Left ventricle myocardium inferior (tissue), 1 donor: ENCODE measurements around the gene POLR2L. TPM values are rescaled to one million over a fixed set of nuclear protein-coding genes. Genes with fewer than 3 reads are reported as not detected.

ENCODE experiments used
- DNase-seq: peaks from one replicate; pipeline ENCODE4 v3.0.0-alpha.2; 2020
- H3K27ac ChIP-seq: fragments of 200-600 bp; replicated peaks from 2 replicates; pipeline ENCODE4 v1.8.0; 2021
- H3K27me3 ChIP-seq: fragments of 200-600 bp; 2 replicates; pipeline ENCODE4 v1.8.0; 2021; ENCODE audit warnings: low read depth
- H3K36me3 ChIP-seq: fragments of 200-600 bp; 2 replicates; pipeline ENCODE4 v1.8.0; 2021
- H3K4me1 ChIP-seq: fragments of 200-600 bp; 2 replicates; pipeline ENCODE4 v1.8.0; 2021
- H3K4me3 ChIP-seq: fragments of 200-600 bp; 2 replicates; pipeline ENCODE4 v1.8.0; 2021; ENCODE audit warnings: mild to moderate bottlenecking, moderate library complexity
- H3K9me3 ChIP-seq: fragments of 200-600 bp; replicated peaks from 2 replicates; pipeline ENCODE4 v1.8.0; 2021
- CTCF ChIP-seq: fragments of 200-600 bp; IDR thresholded peaks from 2 replicates; pipeline ENCODE4 v1.8.0; 2021; ENCODE audit warnings: antibody characterized with exemption, mild to moderate bottlenecking, borderline replicate concordance
- intact Hi-C: fragments of 100-400 bp; cut with micrococcal nuclease; formaldehyde crosslinking; loops from one replicate; pipeline ENCODE4 v1.11.0; 2022
- total RNA-seq: library from RNA; stranded (reverse); fragmentation: NEBNext Ultra II Directional; extraction: Animal tissue kit (Norgen Biotek cat#: 25700); gene quantifications from one replicate; pipeline ENCODE4 v1.2.1, GENCODE V29; 2021
- donor health status: DM: no; HTN: yes; CAD: no; lungs with severe emphysema.

Gene POLR2L
- total RNA-seq, 1 donor from 2014 or later, result 226 TPM

DNA sequence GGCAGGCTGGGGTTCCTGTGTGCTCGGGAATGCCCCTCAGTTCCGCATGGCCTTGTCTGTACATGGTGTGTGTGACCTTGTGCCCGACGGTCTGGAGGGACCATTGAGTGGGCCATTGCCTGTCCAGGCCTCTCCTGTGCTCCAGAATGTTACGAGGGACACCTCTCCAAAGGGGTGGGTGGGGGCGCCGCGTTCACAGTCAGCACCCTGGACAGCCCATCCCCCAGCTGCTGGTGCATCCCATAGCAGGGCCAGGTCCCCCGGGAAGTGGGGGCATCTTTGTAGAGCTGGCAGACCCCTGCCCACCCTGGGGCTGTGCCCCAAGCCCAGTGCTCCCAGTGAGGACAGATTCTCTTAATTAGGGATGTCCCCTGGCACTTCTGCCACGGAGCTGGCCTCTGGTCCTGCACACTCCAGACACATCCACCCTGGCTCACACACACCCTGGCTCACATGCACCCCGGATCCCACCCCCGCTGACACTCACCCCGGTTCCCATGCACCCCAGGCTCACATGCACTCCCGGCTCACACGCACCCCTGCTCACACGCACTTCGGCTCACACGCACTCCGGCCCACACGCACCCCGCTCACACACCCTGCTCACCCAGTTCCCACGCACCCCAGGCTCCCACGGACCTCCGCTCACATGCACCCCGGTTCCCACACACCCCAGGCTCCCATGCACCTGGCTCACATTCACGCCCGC, 15.9 kb upstream of the POLR2L start:
- intact Hi-C loops, result no loop called here
- H3K4me1 ChIP-seq, result peaks cover 73% of the 10 kb centered on the region

DNA sequence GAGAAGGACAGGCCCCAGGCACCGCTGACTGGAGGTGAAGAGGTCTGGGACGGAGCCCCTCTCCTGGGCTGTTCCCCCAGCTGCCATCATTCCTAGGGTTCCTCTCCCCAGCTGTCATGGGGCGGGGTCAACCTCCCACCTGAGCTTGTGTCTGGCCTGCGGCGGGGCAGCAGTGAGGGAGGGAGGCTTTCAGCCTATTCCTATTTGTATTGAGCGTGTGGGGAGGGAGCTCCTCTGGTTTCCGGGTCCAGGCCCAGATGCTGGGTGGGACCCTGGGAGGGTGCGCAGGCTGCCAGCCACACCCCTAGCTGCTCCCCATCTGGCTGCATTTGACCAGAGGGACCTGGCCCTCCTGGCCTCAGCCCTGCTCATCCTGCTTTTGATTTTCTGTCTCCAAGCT, 14.1 kb upstream of the POLR2L start:
- Histone ChIP-seq H3K27ac (peak overlapping the region; percentile 5), H3K4me1 (peaks cover 79% of the 10 kb centered on the region), H3K4me3 (no peak overlapping the region), H3K9me3 (no peaks in the 10 kb centered on the region), H3K27me3 (no peaks in the 10 kb centered on the region), H3K36me3 (no peaks in the 10 kb centered on the region)
- intact Hi-C loops, result no loop called here
- TF ChIP-seq CTCF, result no peak
- no peak for DNase-seq

More for the DNA sequence above, 15.9 kb upstream of the POLR2L start:
- TF ChIP-seq CTCF, result no peak
- Histone ChIP-seq H3K9me3 (no peaks in the 10 kb centered on the region), H3K36me3 (peaks cover 7% of the 10 kb centered on the region), H3K27me3 (no peaks in the 10 kb centered on the region), H3K27ac (no peak overlapping the region), H3K4me3 (no peak overlapping the region)
- no peak for DNase-seq

DNA sequence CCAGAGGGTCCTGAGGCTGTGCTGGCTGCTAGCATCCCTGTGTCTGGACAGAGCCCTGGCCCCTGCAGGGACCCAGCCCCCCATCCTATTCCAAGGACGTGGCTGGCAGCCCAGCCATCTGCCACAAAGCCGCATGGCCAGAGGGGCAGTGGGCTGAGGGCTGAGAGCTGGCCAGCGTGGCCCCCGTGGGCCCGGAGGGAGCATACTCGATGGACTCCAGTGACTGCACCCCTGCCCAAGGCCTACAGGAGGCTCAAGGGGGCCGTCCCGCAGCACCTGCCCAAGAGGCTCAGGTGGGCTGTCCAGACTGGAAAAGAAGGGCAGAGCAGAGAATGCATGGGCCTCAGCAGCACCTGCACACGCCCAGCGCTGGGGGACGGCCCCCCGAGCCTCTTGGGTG, 13.5 kb upstream of the POLR2L start:
- no peak for DNase-seq
- no peaks in the 10 kb centered on the region for H3K9me3 ChIP-seq
- H3K4me3 ChIP-seq, result no peak overlapping the region
- intact Hi-C loops, result no loop called here
- no peak for TF ChIP-seq CTCF
- no peaks in the 10 kb centered on the region for H3K27me3 ChIP-seq
- peaks cover 82% of the 10 kb centered on the region for H3K4me1 ChIP-seq
- no peaks in the 10 kb centered on the region for H3K36me3 ChIP-seq
- no peak overlapping the region for H3K27ac ChIP-seq

DNA sequence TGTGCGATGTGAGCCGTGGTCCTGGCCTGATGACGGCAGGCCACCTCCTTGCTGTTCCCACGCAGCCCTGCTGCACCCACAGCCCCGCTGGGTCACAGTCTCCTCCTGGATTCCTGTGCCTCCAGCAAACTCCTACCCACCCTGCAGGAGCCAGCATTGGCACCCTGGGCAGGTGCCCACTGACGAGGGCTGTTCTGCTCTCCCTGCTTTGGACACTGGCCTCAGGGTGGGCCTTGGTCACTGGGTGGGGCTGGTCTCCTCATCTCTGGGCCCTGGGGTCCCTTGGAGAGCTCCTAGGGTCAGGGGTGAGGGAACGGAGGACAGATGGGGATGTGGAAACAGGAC, 13.0 kb upstream of the POLR2L start:
- Histone ChIP-seq H3K27ac (no peak overlapping the region), H3K9me3 (no peaks in the 10 kb centered on the region), H3K27me3 (no peaks in the 10 kb centered on the region), H3K4me1 (peaks cover 82% of the 10 kb centered on the region), H3K4me3 (no peak overlapping the region), H3K36me3 (no peaks in the 10 kb centered on the region)
- DNase-seq, result no peak
- intact Hi-C loops, result no loop called here
- TF ChIP-seq CTCF, result no peak

DNA sequence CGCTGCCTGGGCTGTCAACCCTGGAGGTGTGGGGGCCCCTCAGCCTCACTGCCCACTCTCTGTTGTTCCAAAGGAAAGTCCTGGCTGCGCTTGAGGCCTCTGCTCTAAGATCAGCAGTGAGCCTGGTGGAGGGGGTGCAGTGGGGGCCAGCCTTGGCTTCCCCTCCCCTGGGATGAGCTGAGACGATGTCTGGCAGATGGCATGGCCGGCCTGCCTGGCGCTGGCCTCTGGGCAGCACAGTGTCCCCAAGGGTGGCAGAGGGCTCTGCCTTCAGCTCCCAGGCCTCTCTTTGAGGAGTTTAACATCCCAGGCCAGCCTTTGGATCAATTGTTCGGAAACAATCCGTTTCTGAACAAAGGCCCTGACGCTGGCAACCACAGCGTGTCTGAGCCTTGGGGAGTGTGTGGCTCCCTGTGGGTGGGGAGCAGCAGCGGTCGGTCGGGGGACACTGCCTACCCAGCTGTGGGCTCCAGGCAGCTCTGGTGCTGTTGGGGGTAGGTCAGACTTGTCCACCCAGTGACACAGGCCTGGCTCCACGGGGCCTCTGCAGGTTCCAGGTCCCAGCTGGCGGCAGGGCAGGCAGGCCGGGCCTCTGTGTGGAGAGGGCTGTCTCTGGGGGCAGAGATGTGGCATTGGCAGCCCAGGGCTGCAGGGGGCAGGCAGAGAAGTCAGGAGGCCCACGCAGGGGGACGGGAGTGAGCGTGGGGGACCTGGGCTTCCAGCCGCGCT, 12.4 kb upstream of the POLR2L start:
- DNase-seq, result no peak
- Histone ChIP-seq H3K36me3 (no peaks in the 10 kb centered on the region), H3K4me3 (no peak overlapping the region), H3K27ac (no peak overlapping the region), H3K27me3 (no peaks in the 10 kb centered on the region), H3K9me3 (no peaks in the 10 kb centered on the region), H3K4me1 (peaks cover 82% of the 10 kb centered on the region)
- intact Hi-C loops, result no loop called here
- TF ChIP-seq CTCF, result no peak
